ENCODE data around the gene LRRC26.
A peak's percentile ranks its signal among the peaks of the same experiment; 100 is the strongest.

Gene LRRC26

GRCh38 chr9:137169896-137170358 is at the start of gene LRRC26:
Gene LRRC26, minus strand, starts transcription at chr9:137170051. Its CDS starts 108 bp downstream, at chr9:137169943.
- DNase-seq (ENCODE audit: low read depth), result no peak

GRCh38 chr9:137218754-137219271 is 49.0 kb upstream of the LRRC26 start:
- DNase-seq (ENCODE audit: low read depth), result no peak

- no peak for DNase-seq (ENCODE audit: low read depth)
Observed at GRCh38 chr9:137218212-137218753, 48.4 kb upstream of the LRRC26 start.

GRCh38 chr9:137217276-137218211 is 47.7 kb upstream of the LRRC26 start:
- DNase-seq (ENCODE audit: low read depth), result no peak

GRCh38 chr9:137216188-137216965 is 46.5 kb upstream of the LRRC26 start:
- DNase-seq (ENCODE audit: low read depth), result no peak

- no peak for DNase-seq (ENCODE audit: low read depth)
Observed at GRCh38 chr9:137215196-137215986, 45.5 kb upstream of the LRRC26 start.

- no peak for DNase-seq (ENCODE audit: low read depth)
Observed at GRCh38 chr9:137214620-137215019, 44.8 kb upstream of the LRRC26 start.

- no peak for DNase-seq (ENCODE audit: low read depth)
Observed at GRCh38 chr9:137213160-137214060, 43.6 kb upstream of the LRRC26 start.

GRCh38 chr9:137212520-137212919 is 42.7 kb upstream of the LRRC26 start:
- no peak for DNase-seq (ENCODE audit: low read depth)

GRCh38 chr9:137211532-137211931 is 41.7 kb upstream of the LRRC26 start:
- DNase-seq (ENCODE audit: low read depth), result no peak

GRCh38 chr9:137206602-137207001 is 36.8 kb upstream of the LRRC26 start:
- no peak for DNase-seq (ENCODE audit: low read depth)

- DNase-seq (ENCODE audit: low read depth), result peak; percentile 91
Observed at GRCh38 chr9:137205126-137206069, 35.5 kb upstream of the LRRC26 start, which contains the start of the genes NDOR1 and TMEM203. Gene NDOR1, plus strand, starts transcription at chr9:137205700. Its CDS starts 78 bp downstream, at chr9:137205778. Gene TMEM203, minus strand, starts transcription at chr9:137205648. Its CDS starts 234 bp downstream, at chr9:137205414.

- no peak for DNase-seq (ENCODE audit: low read depth)
Observed at GRCh38 chr9:137204731-137205125, 34.9 kb upstream of the LRRC26 start.

- DNase-seq (ENCODE audit: low read depth), result no peak
Observed at GRCh38 chr9:137202966-137203365, 33.1 kb upstream of the LRRC26 start.

GRCh38 chr9:137201205-137201868 is 31.5 kb upstream of the LRRC26 start:
- DNase-seq (ENCODE audit: low read depth), result no peak

- DNase-seq (ENCODE audit: low read depth), result peak; percentile 97
Observed at GRCh38 chr9:137200311-137201204, 30.7 kb upstream of the LRRC26 start, which contains the start of gene TPRN. Gene TPRN, minus strand, starts transcription at chr9:137200741. Its CDS starts 30 bp downstream, at chr9:137200711.

GRCh38 chr9:137199411-137200121 is 29.7 kb upstream of the LRRC26 start:
- DNase-seq (ENCODE audit: low read depth), result no peak

All from stimulated activated CD8-positive, alpha-beta memory T cell treated with anti-CD3 and anti-CD28 coated beads, Interleukin-12 subunit alpha, Interleukin-12 subunit beta, amount 100 ng/mL, for 1 hour (primary cell).